GM18517 (cell line): Measurements from ENCODE around the gene TTC7B.

Source experiments
- ATAC-seq: cut with Tn5 transposase; IDR thresholded peaks from one replicate; pipeline ENCODE4 v1.9.1; 2021; ENCODE audit warnings: mild to moderate bottlenecking, moderate library complexity; ENCODE audit not compliant: unreplicated experiment

The TTC7B gene

DNA sequence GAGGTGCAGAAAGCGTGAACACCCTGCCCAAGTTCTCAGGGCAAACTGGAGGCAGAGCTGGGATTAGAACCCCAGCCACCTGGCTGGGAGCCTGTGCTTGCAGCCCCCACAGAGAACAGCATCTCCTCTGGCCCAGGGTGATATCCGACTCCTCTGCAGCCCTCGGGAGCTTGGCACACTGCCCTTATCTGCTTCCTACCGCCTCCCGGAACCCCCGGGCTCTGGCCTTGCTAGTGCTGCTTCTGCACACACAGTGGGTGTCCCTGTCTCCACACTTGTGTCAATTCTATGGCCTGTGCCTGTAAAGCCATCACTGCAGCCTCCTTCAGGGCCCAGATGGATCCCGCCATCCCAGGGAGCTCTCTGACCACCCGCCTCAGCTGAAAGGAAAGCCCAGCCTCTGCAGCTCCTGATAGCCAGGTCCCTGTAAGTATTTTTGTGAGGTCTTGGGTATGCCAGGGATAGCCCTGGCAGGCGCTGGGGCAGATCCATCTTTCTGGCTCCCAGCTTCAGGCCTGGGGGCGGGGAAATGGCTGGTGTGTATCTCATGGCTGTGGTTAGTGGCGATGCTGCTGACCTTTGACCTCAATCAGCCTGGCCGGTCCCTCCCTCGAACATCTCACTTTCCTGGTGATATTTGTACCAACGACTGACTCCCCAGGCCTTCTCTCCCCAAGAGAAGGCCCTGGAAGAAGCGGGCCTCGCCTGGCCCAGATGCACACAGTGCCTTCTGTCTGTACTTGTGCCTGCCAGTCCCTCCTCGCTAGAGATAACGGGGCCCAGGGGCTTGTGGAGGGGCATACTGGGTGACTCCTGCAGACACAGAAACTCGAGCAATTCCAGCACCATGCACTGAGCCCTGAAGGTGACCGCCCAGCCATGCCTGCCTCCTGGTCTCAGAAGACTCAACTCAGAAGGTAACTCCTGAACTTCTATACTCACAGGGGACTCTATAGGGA, 235.6 kb downstream of the TTC7B start:
- no peak for ATAC-seq

DNA sequence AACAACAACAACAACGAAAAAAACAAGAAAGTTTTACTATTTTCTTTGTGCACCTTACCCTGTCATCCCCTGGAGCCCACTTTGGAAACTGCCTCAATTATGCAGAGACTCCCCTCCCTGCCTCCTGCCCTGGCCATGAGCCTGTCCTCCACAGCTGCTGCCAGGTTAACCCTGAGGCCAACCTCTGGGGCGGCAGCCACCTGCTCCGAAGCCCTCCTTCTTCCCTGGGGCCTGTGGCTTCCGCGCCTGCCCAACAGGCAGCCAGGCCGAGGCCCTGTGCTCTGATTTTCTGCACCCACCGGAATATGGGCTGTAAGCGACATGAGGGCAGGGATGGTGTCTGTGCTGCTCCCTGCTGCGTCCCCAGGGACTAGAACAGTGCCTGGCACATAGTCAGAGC, 236.4 kb downstream of the TTC7B start:
- ATAC-seq: no peak

- no peak for ATAC-seq
Measured at GRCh38 chr14:90579088-90579487, 237.1 kb downstream of the TTC7B start.

GRCh38 chr14:90578283-90578985, 237.8 kb downstream of the TTC7B start:
- ATAC-seq: no peak

- ATAC-seq: no peak
Measured at GRCh38 chr14:90577661-90578282, 238.5 kb downstream of the TTC7B start.

- no peak for ATAC-seq
Measured at GRCh38 chr14:90576981-90577660, 239.1 kb downstream of the TTC7B start.

- no peak for ATAC-seq
Measured at GRCh38 chr14:90576581-90576980, 239.6 kb downstream of the TTC7B start.

- no peak for ATAC-seq
Measured at GRCh38 chr14:90575781-90576180, 240.4 kb downstream of the TTC7B start.

- ATAC-seq: no peak
Measured at GRCh38 chr14:90575336-90575735, 240.9 kb downstream of the TTC7B start.

GRCh38 chr14:90574188-90575131, 241.8 kb downstream of the TTC7B start:
- no peak for ATAC-seq

- ATAC-seq: no peak
Measured at GRCh38 chr14:90573385-90574105, 242.7 kb downstream of the TTC7B start.

GRCh38 chr14:90572441-90573150, 243.6 kb downstream of the TTC7B start:
- no peak for ATAC-seq

DNA sequence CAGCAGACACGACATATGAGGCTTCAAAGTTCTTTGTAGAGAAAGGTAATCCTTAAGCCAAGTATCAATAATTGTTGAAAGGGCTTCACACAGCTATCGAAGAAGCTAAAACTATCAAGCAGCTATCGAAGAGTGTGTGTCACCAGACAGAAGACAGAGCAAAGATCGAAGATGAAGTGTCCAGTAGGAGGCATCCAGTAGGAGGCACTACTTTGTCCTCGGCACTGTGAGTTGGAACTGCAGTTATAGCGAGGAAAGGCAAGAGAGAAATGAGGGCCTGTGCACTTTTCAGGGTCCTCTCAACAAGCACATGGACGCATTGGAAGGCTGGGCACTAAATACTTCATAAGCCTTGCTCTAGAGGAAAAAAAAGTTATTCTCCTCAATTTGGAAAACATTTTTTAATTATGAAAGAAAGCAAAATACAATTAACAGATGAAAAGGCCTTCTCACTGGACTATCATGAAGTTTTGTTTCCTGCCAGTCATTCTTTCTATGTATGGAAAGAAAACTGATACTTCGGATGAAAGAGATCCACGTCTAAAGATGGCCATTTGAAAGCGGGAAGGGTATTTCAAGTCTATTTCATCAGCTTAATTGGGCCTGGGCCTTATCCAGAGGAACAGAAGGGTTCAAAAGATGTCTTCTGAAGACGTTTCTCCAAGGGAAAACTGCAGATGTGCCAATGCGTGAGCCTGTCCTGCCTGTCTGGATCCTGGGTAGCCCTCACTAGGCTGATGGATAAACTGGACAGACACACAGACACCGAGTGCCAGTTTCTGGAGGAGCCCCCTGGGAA, 244.9 kb downstream of the TTC7B start:
- ATAC-seq: no peak

GRCh38 chr14:90570461-90570860, 245.8 kb downstream of the TTC7B start:
- no peak for ATAC-seq

DNA sequence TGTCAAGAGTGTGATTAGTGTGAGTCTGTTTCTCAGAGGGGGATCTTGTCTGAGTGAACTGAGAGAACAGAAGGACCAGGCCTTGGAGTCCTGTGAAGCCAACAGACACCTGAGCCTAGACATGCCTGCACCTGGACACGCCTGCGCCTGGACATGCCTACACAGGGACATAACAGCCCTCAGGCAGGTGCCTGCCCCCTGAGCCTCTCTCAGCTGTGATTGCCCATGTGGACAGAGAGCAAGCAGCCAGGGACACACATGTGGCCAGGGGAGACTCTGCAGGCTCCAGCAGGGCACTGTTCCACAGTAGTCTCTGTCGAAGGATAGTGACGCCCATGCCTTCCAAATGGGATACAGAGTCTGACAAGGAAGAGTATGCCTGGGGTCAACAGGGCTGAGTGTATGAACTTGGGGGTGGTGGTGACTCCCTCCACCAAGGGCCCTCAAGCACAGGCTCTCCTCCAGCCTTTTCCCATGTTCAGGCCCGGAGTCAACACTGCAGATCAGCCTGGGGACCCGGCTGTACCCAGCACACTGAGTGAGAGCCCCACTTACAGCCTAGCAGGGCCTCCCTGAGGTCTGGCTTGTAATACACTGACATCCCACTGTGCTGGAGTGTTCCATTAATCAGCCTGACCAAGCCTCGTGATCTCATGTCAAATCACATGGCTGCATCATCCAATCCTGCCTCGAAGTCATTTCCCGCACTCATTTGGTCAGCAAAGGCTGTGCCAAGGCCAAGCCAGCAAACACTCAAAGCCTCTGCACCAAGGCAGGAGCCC, 246.4 kb downstream of the TTC7B start:
- no peak for ATAC-seq

- ATAC-seq: no peak
Measured at GRCh38 chr14:90569201-90569600, 247.0 kb downstream of the TTC7B start.

DNA sequence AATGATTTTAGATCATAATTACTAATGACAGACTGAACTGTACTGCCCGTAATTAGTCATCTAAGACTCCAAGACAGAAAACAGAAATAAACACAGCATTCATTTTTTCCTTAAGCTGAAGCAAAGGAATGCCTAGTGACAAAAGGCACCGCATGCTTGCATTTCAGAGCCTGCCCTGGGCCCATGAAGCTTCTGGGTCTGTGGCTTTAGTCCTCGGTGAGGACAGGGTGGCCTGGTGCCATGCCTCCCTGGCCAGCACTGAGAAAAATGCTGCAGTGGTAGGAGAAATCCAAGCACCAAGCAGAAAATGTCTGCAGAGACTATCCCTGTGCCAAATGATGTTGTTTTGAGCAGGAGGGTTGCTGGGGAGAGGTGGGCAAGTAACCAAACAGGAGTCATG, 247.8 kb downstream of the TTC7B start:
- no peak for ATAC-seq
